Testis (tissue), 3 donors: ENCODE data around the gene SLC45A1. TPM values are rescaled to one million over a fixed set of nuclear protein-coding genes. Genes with fewer than 3 reads are reported as not detected.
A peak's percentile ranks its signal among the peaks of the same experiment; 100 is the strongest.

Source experiments
- DNase-seq: peaks from one replicate; pipeline ENCODE4 v3.0.0-alpha.2; 2019
- H3K27ac ChIP-seq, 2 donors: fragments of 200-600 bp; sonication (generic); one replicate each; pipeline ENCODE4 v1.5.1; 2019
- H3K27me3 ChIP-seq: fragments of 200-600 bp; sonication (generic); one replicate; pipeline ENCODE4 v1.5.1; 2019
- H3K36me3 ChIP-seq: fragments of 200-600 bp; sonication (generic); one replicate; pipeline ENCODE4 v1.5.1; 2017; ENCODE audit warnings: low read depth; ENCODE audit errors: missing control alignments
- H3K4me1 ChIP-seq: fragments of 200-600 bp; sonication (generic); one replicate; pipeline ENCODE4 v1.5.1; 2019
- H3K4me3 ChIP-seq, 2 donors: fragments of 200-600 bp; sonication (generic); one replicate each; pipeline ENCODE4 v1.5.1; 2017 to 2019
- H3K9me3 ChIP-seq: fragments of 200-600 bp; sonication (generic); one replicate; pipeline ENCODE4 v1.5.1; 2017
- CTCF ChIP-seq, 3 experiments: fragments of 450-650 bp in 2 of 3; fragments of 200-600 bp in 1 of 3; sonication (generic) in 1 of 3; IDR thresholded peaks; one replicate each; pipeline ENCODE4 v1.5.1; 2016 to 2019; ENCODE audit warnings: antibody characterized with exemption in 3 of 3, mild to moderate bottlenecking in 2 of 3, moderate library complexity in 1 of 3
- POLR2A ChIP-seq: fragments of 450-650 bp; IDR thresholded peaks from one replicate; pipeline ENCODE4 v1.6.1; 2017; ENCODE audit warnings: antibody characterized with exemption, mild to moderate bottlenecking, moderate library complexity
- WGBS, 2 donors: methylation state at CpG; one replicate each; pipeline ENCODE4 v1.1.5; 2018; 5-methylcytosine and 5-hydroxymethylcytosine counted together
- intact Hi-C: fragments of 100-400 bp; cut with DNase I; formaldehyde crosslinking; loops from one replicate; pipeline ENCODE4 v1.15.1; 2023; ENCODE audit warnings: low total_unique reads
- polyA plus RNA-seq: library from polyadenylated mRNA; stranded (reverse); fragments of 350-450 nt; fragmentation: Illumina TruSeq; extraction: RNeasy Lipid Tissue Mini Kit (QIAGEN cat#74804); gene quantifications from one replicate; pipeline ENCODE4 v1.2.3, GENCODE V29; 2014; ENCODE audit warnings: low read depth, low replicate concordance; ENCODE audit not compliant: insufficient read depth
- total RNA-seq, 2 donors: library from RNA; depleted of rRNA; stranded (reverse); fragments of >200 nt; gene quantifications; one replicate each; pipeline ENCODE4 v1.2.3, GENCODE V29; 2016

SLC45A1 gene
- total and polyA plus RNA-seq, 3 donors from 2014 or later = 5.6 to 9.0 (median 8.5) TPM

- no peak for DNase-seq
- H3K4me3 ChIP-seq = no peak overlapping the region
- TF ChIP-seq POLR2A = no peak
- no peak for TF ChIP-seq CTCF (IDR thresholded peaks at IDR 0.05)
- peak overlapping the region in 1 of 2 donors; percentile 86 for H3K27ac ChIP-seq
- intact Hi-C loops = no loop called here
- H3K36me3 ChIP-seq = no peaks in the 10 kb centered on the region
- H3K27me3 ChIP-seq = no peaks in the 10 kb centered on the region
- peaks cover 33% of the 10 kb centered on the region for H3K4me1 ChIP-seq
- WGBS, 2 donors = 83 to 89% methylated on average over 9 to 24 of the region's 24 CpGs
- no peaks in the 10 kb centered on the region for H3K9me3 ChIP-seq
These were observed 33.2 kb downstream of the SLC45A1 start for GRCh38 chr1:8350914-8351684.

GRCh38 chr1:8351693-8352470 lies 34.0 kb downstream of the SLC45A1 start:
- Histone ChIP-seq H3K9me3 (no peaks in the 10 kb centered on the region), H3K27me3 (no peaks in the 10 kb centered on the region), H3K36me3 (no peaks in the 10 kb centered on the region), H3K4me3 (no peak overlapping the region), H3K4me1 (peaks cover 33% of the 10 kb centered on the region), H3K27ac (peak overlapping the region; percentile 74 to 86)
- TF ChIP-seq CTCF (IDR thresholded peaks at IDR 0.05) = peak; percentile 39 to 54 (median 39)
- TF ChIP-seq POLR2A = no peak
- no peak for DNase-seq
- WGBS, 2 donors = 71 to 78% methylated on average over 9 to 13 of the region's 13 CpGs
- intact Hi-C loops = no loop called here

- no peaks in the 10 kb centered on the region for H3K36me3 ChIP-seq
- 32 to 53% methylated on average over 15 of the region's 15 CpGs for WGBS, 2 donors
- H3K4me3 ChIP-seq = no peak overlapping the region
- DNase-seq = no peak
- TF ChIP-seq POLR2A = no peak
- no peak for TF ChIP-seq CTCF (IDR thresholded peaks at IDR 0.05)
- H3K9me3 ChIP-seq = no peaks in the 10 kb centered on the region
- peak overlapping the region; percentile 74 to 86 for H3K27ac ChIP-seq
- H3K4me1 ChIP-seq = peaks cover 38% of the 10 kb centered on the region
- H3K27me3 ChIP-seq = no peaks in the 10 kb centered on the region
- intact Hi-C loops = no loop called here
These were observed 34.5 kb downstream of the SLC45A1 start for GRCh38 chr1:8352471-8352845.

- no peak overlapping the region for H3K4me3 ChIP-seq
- no peaks in the 10 kb centered on the region for H3K9me3 ChIP-seq
- peak overlapping the region; percentile 74 to 86 for H3K27ac ChIP-seq
- H3K27me3 ChIP-seq = no peaks in the 10 kb centered on the region
- TF ChIP-seq POLR2A = no peak
- no peak for TF ChIP-seq CTCF (IDR thresholded peaks at IDR 0.05)
- no peaks in the 10 kb centered on the region for H3K36me3 ChIP-seq
- H3K4me1 ChIP-seq = peaks cover 44% of the 10 kb centered on the region
- no peak for DNase-seq
- intact Hi-C loops = no loop called here
- WGBS, 2 donors = 41 to 68% methylated on average over 16 to 21 of the region's 21 CpGs
These were observed 35.2 kb downstream of the SLC45A1 start for GRCh38 chr1:8352886-8353785.
